WTC11 (cell line): ENCODE measurements around the gene ADORA1. TPM values are rescaled to one million over a fixed set of nuclear protein-coding genes. Genes with fewer than 3 reads are reported as not detected.

Source experiments
- ATAC-seq: fragments of 200-7000 bp; cut with Tn5 transposase; 2 replicates; pipeline ENCODE4 v1.10.0; 2021; ENCODE audit warnings: mild to moderate bottlenecking, moderate library complexity
- Bru-seq: library from RNA; stranded (reverse); fragments of 400-500 nt; gene quantifications from one replicate; lab custom pipeline; 2021; lab: Mats Ljungman, UMichigan
- CTCF ChIA-PET: fragments of 300-600 bp; sonication (Branson Sonifier 250); formaldehyde crosslinking; loops from one replicate; lab custom pipeline; 2021; ENCODE audit warnings: antibody characterized with exemption; lab: Charles Lee
- POLR2A ChIA-PET: fragments of 350-600 bp; sonication (Branson Sonifier 250); formaldehyde crosslinking; loops from one replicate; lab custom pipeline; 2021; ENCODE audit warnings: antibody characterized with exemption; lab: Charles Lee
- DNase-seq: peaks from one replicate; pipeline ENCODE4 v3.0.0; 2021; ENCODE audit warnings: low spot score
- H3K27ac Mint-ChIP-seq: 2 replicates; pipeline ENCODE4 v1.8.0; 2021; ENCODE audit warnings: mixed read lengths
- H3K27me3 Mint-ChIP-seq: 2 replicates; pipeline ENCODE4 v1.8.0; 2021; ENCODE audit warnings: low read depth, mild to moderate bottlenecking, moderate library complexity, mixed read lengths
- H3K36me3 Mint-ChIP-seq: 2 replicates; pipeline ENCODE4 v1.8.0; 2021; ENCODE audit warnings: mixed read lengths
- H3K4me1 Mint-ChIP-seq: 2 replicates; pipeline ENCODE4 v1.8.0; 2022; ENCODE audit warnings: mixed read lengths
- H3K4me3 Mint-ChIP-seq: 2 replicates; pipeline ENCODE4 v1.8.0; 2021; ENCODE audit warnings: mild to moderate bottlenecking, moderate library complexity, mixed read lengths
- H3K9me3 Mint-ChIP-seq: 2 replicates; pipeline ENCODE4 v1.8.0; 2021; ENCODE audit warnings: mixed read lengths
- ARID4B ChIP-seq: sonication (generic); formaldehyde crosslinking; IDR thresholded peaks from 2 replicates; pipeline ENCODE4 v1.8.0; 2023; ENCODE audit warnings: missing genetic modification reagents, mild to moderate bottlenecking, borderline replicate concordance
- CREB1 ChIP-seq: sonication (generic); formaldehyde crosslinking; IDR thresholded peaks from 2 replicates; pipeline ENCODE4 v1.8.0; 2023; ENCODE audit warnings: mild to moderate bottlenecking, missing genetic modification reagents
- CREM ChIP-seq: sonication (generic); formaldehyde crosslinking; IDR thresholded peaks from 2 replicates; pipeline ENCODE4 v1.8.1; 2022; ENCODE audit warnings: mild to moderate bottlenecking, missing genetic modification reagents, moderate library complexity
- CTCF ChIP-seq: fragments of 200-600 bp; IDR thresholded peaks from 2 replicates; pipeline ENCODE4 v1.8.0; 2022; ENCODE audit warnings: antibody characterized with exemption
- ETV6 ChIP-seq: sonication (generic); formaldehyde crosslinking; IDR thresholded peaks from 2 replicates; pipeline ENCODE4 v1.8.1; 2022; ENCODE audit warnings: mild to moderate bottlenecking, missing genetic modification reagents
- FOXP1 ChIP-seq: sonication (generic); formaldehyde crosslinking; IDR thresholded peaks from 2 replicates; pipeline ENCODE4 v1.8.0; 2022; ENCODE audit warnings: missing genetic modification reagents, mild to moderate bottlenecking, moderate library complexity, borderline replicate concordance
- HMGXB4 ChIP-seq: sonication (generic); formaldehyde crosslinking; IDR thresholded peaks from 2 replicates; pipeline ENCODE4 v1.8.1; 2023; ENCODE audit warnings: mild to moderate bottlenecking, moderate library complexity, missing genetic modification reagents
- MAX ChIP-seq: sonication (generic); formaldehyde crosslinking; IDR thresholded peaks from 2 replicates; pipeline ENCODE4 v1.8.0; 2022; ENCODE audit warnings: mild to moderate bottlenecking, missing genetic modification reagents
- NR1H2 ChIP-seq: sonication (generic); formaldehyde crosslinking; IDR thresholded peaks from 2 replicates; pipeline ENCODE4 v1.9.0; 2021; ENCODE audit warnings: mild to moderate bottlenecking, moderate library complexity, missing genetic modification reagents
- NR3C1 ChIP-seq: sonication (generic); formaldehyde crosslinking; conservative IDR thresholded peaks from 2 replicates; pipeline ENCODE4 v1.8.1; 2023; ENCODE audit warnings: low read depth, mild to moderate bottlenecking, missing genetic modification reagents
- PRDM15 ChIP-seq: sonication (generic); formaldehyde crosslinking; IDR thresholded peaks from 2 replicates; pipeline ENCODE4 v1.8.0; 2022; ENCODE audit warnings: missing genetic modification reagents
- TEAD1 ChIP-seq: sonication (generic); formaldehyde crosslinking; IDR thresholded peaks from 2 replicates; pipeline ENCODE4 v1.8.0; 2022; ENCODE audit warnings: mild to moderate bottlenecking, missing genetic modification reagents
- USF1 ChIP-seq: sonication (generic); formaldehyde crosslinking; IDR thresholded peaks from 2 replicates; pipeline ENCODE4 v1.8.0; 2022; ENCODE audit warnings: mild to moderate bottlenecking, missing genetic modification reagents
- USF2 ChIP-seq: sonication (generic); formaldehyde crosslinking; IDR thresholded peaks from 2 replicates; pipeline ENCODE4 v1.8.1; 2023; ENCODE audit warnings: mild to moderate bottlenecking, missing genetic modification reagents, moderate library complexity
- ZBTB43 ChIP-seq: sonication (generic); formaldehyde crosslinking; IDR thresholded peaks from 2 replicates; pipeline ENCODE4 v1.8.1; 2023; ENCODE audit warnings: mild to moderate bottlenecking, missing genetic modification reagents
- ZNF138 ChIP-seq: sonication (generic); formaldehyde crosslinking; conservative IDR thresholded peaks from 2 replicates; pipeline ENCODE4 v1.8.1; 2022; ENCODE audit warnings: mild to moderate bottlenecking, moderate library complexity, missing genetic modification reagents
- ZNF423 ChIP-seq: fragments of 250-450 bp; sonication (Bioruptor Pico); IDR thresholded peaks from 2 replicates; pipeline ENCODE4 v2.1.2; 2022; ENCODE audit warnings: mild to moderate bottlenecking, moderate library complexity
- long read RNA-seq, 3 experiments: library from RNA in 1 of 3; library from capped mRNA in 1 of 3; library from polyadenylated mRNA in 1 of 3; unstranded in 2 of 3; stranded (forward) in 1 of 3; transcript quantifications; one replicate each; pipeline ENCODE4 v2.0.0, GENCODE V29; 2021
- total RNA-seq: library from RNA; stranded (reverse); gene quantifications from 3 replicates; pipeline ENCODE4 v1.2.3, GENCODE V29; 2021

The ADORA1 gene
- 1.8 to 2.7 TPM (median 2.6 TPM) in 3 replicates for total RNA-seq
- percentile 29 among the genes with signal in this experiment for Bru-seq, nascent RNA
- long read RNA-seq, experiment 1, partial matches to known transcripts = 11 of 23 reads
- long read RNA-seq, experiment 1, other reads (novel, unspliced or antisense) = 6 of 23 reads
- long read RNA-seq, experiment 2, partial matches to known transcripts = 2 of 3 reads
- long read RNA-seq, experiment 2, other reads (novel, unspliced or antisense) = 0 of 3 reads
- long read RNA-seq, experiment 3, partial matches to known transcripts = 2 of 3 reads
- long read RNA-seq, experiment 3, other reads (novel, unspliced or antisense) = 0 of 3 reads

GRCh38 chr1:203127666-203128430, at the start of gene ADORA1:
Gene ADORA1, plus strand, starts transcription at chr1:203127726. Its CDS starts 1,116 bp downstream, at chr1:203128842.
- H3K36me3 Mint-ChIP-seq = no peaks in the 10 kb centered on the region
- H3K27ac Mint-ChIP-seq = no peak within 1 kb of the TSS
- DNase-seq (peak; percentile 80), ATAC-seq (peak; percentile 87)
- peaks cover 33% of the 10 kb centered on the region for H3K4me1 Mint-ChIP-seq
- CTCF ChIA-PET = interaction anchor here (0.6 to 11.1 kb wide), 39 partner anchors 8 to 676 kb away, joined by 3 to 190 read pairs (median 6); partner anchors contain the start of genes CHI3L1, MYBPH, MYOG and PPFIA4
- H3K9me3 Mint-ChIP-seq = no peaks in the 10 kb centered on the region
- peak within 1 kb of the TSS; percentile 67 for H3K4me3 Mint-ChIP-seq
- H3K27me3 Mint-ChIP-seq = peaks cover 37% of the 10 kb centered on the region
- POLR2A ChIA-PET = interaction anchor here (0.7 to 1.7 kb wide), 5 partner anchors 9 to 45 kb away, joined by 3 to 9 read pairs (median 3); no protein-coding TSS in a partner anchor
- TF ChIP-seq NR1H2 (CRISPR knock-in tag) (no peak), CREM (CRISPR knock-in tag) (0 out of 2 replicates have a peak, but pooled peaks have one; percentile 39), USF2 (CRISPR knock-in tag) (peak; percentile 83), CTCF (no peak), ZBTB43 (CRISPR knock-in tag) (0 out of 2 replicates have a peak, but pooled peaks have one; percentile 44), ZNF138 (CRISPR knock-in tag) (0 out of 2 replicates have a peak, but pooled peaks have one; percentile 42), ETV6 (CRISPR knock-in tag) (no peak), TEAD1 (CRISPR knock-in tag) (0 out of 2 replicates have a peak, but pooled peaks have one; percentile 33), FOXP1 (peak; percentile 51; the same call in 1 of the 2 replicates), MAX (CRISPR knock-in tag) (peak; percentile 82), NR3C1 (CRISPR knock-in tag) (no peak), ZNF423 (CRISPR knock-in tag) (no peak), USF1 (CRISPR knock-in tag) (peak; percentile 76), CREB1 (CRISPR knock-in tag) (no peak), PRDM15 (CRISPR knock-in tag) (peak; percentile 69), ARID4B (CRISPR knock-in tag) (peak; percentile 84; the same call in 1 of the 2 replicates), HMGXB4 (CRISPR knock-in tag) (no peak)
